HL-60/S4 treated with retinoic acid at 250 ng/mL for 4 days and 3 days (cell line): ENCODE data around the gene KRTAP5-9.
"Not testable (repeated sequence)": the region's sequence is repeated elsewhere in the genome, so short reads cannot be mapped to it uniquely, and the experiment has no call there.

Experiments
- in situ Hi-C: fragments of 300-500 bp; cut with MboI; formaldehyde crosslinking; loops from 2 replicates; pipeline ENCODE4 v1.7.0; 2022; ENCODE audit warnings: low sequenced_read_pairs

KRTAP5-9 gene

GRCh38 chr11:71557257-71557656, 9.0 kb downstream of the KRTAP5-9 start:
- in situ Hi-C loops = no loop called here

- in situ Hi-C loops = no loop called here
These were observed 10.8 kb downstream of the KRTAP5-9 start for GRCh38 chr11:71558996-71559395.

- in situ Hi-C loops = no loop called here
These were observed 13.9 kb downstream of the KRTAP5-9 start for GRCh38 chr11:71562120-71562519.

- in situ Hi-C loops = no loop called here
These were observed 15.2 kb downstream of the KRTAP5-9 start for GRCh38 chr11:71563406-71563805.

GRCh38 chr11:71564430-71564829, 16.2 kb downstream of the KRTAP5-9 start:
- in situ Hi-C loops = no loop called here

GRCh38 chr11:71565263-71565662, 17.0 kb downstream of the KRTAP5-9 start, which contains the start of gene KRTAP5-10:
TSS of gene KRTAP5-10 (plus strand) at chr11:71565563. CDS start at chr11:71565588, 25 bp downstream.
- in situ Hi-C loops = no loop called here

GRCh38 chr11:71566081-71566620, 17.9 kb downstream of the KRTAP5-9 start:
- in situ Hi-C loops = no loop called here

- in situ Hi-C loops = not testable (repeated sequence)
These were observed 18.7 kb downstream of the KRTAP5-9 start for GRCh38 chr11:71566626-71567599.

- in situ Hi-C loops = not testable (repeated sequence)
These were observed 19.4 kb downstream of the KRTAP5-9 start for GRCh38 chr11:71567633-71568032.

- in situ Hi-C loops = no loop called here
These were observed 20.6 kb downstream of the KRTAP5-9 start for GRCh38 chr11:71568704-71569349.

- in situ Hi-C loops = not testable (repeated sequence)
These were observed 23.1 kb downstream of the KRTAP5-9 start for GRCh38 chr11:71571101-71571850.

- in situ Hi-C loops = no loop called here
These were observed 24.6 kb downstream of the KRTAP5-9 start for GRCh38 chr11:71572811-71573210.

GRCh38 chr11:71574418-71574817, 26.2 kb downstream of the KRTAP5-9 start:
- in situ Hi-C loops = no loop called here

- in situ Hi-C loops = no loop called here
These were observed 27.7 kb downstream of the KRTAP5-9 start for GRCh38 chr11:71575723-71576424.

GRCh38 chr11:71576688-71577465, 28.7 kb downstream of the KRTAP5-9 start:
- in situ Hi-C loops = not testable (repeated sequence)

GRCh38 chr11:71577469-71578004, 29.3 kb downstream of the KRTAP5-9 start:
- in situ Hi-C loops = no loop called here

- in situ Hi-C loops = not testable (repeated sequence)
These were observed 31.3 kb downstream of the KRTAP5-9 start for GRCh38 chr11:71579513-71579912.

GRCh38 chr11:71580057-71581003, 32.1 kb downstream of the KRTAP5-9 start:
- in situ Hi-C loops = no loop called here
